Measurements from ENCODE around the gene MPO. TPM values are rescaled to one million over a fixed set of nuclear protein-coding genes. Genes with fewer than 3 reads are reported as not detected.

Gene MPO
- polyA plus RNA-seq, 1 experiment = not detected

DNA sequence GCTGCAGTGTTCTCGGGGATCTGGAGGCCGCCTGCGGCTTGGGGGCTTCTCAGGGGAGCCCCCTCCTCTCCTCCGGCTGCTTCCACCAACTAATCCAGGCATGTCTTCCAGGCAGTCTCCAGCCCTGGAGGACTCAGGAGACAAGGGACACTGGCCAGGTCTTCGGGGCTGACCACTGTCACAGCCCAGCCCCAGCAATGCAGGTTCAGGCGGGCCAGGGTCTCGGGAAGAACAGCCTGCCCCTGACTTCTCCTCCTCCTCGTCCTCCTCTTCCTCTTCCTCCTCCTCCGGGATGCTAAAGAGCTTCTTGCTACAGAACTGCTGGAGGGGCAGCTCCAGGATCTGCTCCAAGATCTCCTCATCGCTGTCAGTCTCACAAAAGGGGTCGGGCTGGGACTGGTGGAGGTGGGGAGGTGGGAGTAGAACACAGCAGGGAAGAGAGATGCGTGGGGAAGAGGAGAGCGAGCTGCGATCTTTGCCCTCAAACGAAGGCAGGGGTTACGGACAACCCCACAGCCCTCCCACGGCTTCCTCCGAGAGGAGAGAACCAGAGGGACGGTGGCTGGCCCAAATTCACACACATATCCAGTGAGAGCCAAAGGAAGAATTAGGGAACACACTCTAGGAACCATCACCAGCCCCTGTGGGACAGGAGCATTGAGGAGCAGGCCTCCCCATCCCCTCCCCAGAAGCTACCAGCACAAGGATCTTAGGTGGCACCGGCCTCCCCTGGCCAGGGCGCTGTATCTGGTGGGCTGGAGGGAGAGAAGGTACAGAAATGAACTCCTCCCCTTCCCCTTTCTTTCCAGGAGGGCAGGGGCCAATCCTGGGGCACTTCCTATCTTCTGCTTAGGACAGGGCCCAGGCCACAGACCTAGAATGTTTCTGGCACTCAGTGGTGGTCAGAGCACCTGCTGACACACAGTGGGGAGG lies 28.5 kb upstream of the MPO start:
- ChIA-PET CTCF (interaction anchor here (2.2 to 2.4 kb wide), 2 partner anchors 8 to 138 kb away, joined by 9 to 15 read pairs; no protein-coding TSS in a partner anchor), POLR2A (no interaction called here)
- no peaks in the 10 kb centered on the region for H3K27me3 ChIP-seq (ENCODE audit: control insufficient read depth, insufficient read depth, low read length)
- TF ChIP-seq, protein P1, sequence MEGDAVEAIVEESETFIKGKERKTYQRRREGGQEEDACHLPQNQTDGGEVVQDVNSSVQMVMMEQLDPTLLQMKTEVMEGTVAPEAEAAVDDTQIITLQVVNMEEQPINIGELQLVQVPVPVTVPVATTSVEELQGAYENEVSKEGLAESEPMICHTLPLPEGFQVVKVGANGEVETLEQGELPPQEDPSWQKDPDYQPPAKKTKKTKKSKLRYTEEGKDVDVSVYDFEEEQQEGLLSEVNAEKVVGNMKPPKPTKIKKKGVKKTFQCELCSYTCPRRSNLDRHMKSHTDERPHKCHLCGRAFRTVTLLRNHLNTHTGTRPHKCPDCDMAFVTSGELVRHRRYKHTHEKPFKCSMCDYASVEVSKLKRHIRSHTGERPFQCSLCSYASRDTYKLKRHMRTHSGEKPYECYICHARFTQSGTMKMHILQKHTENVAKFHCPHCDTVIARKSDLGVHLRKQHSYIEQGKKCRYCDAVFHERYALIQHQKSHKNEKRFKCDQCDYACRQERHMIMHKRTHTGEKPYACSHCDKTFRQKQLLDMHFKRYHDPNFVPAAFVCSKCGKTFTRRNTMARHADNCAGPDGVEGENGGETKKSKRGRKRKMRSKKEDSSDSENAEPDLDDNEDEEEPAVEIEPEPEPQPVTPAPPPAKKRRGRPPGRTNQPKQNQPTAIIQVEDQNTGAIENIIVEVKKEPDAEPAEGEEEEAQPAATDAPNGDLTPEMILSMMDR (IDR thresholded peaks at IDR 0.05; ENCODE audit: insufficient read depth, low read depth, low read length) = no peak
- H3K36me3 ChIP-seq (ENCODE audit: control insufficient read depth, insufficient read depth, low read length) = no peaks in the 10 kb centered on the region
- H3K4me3 ChIP-seq (ENCODE audit: low read depth, low read length) = no peak overlapping the region
- DNase-seq (ENCODE audit: low read depth) = no peak

DNA sequence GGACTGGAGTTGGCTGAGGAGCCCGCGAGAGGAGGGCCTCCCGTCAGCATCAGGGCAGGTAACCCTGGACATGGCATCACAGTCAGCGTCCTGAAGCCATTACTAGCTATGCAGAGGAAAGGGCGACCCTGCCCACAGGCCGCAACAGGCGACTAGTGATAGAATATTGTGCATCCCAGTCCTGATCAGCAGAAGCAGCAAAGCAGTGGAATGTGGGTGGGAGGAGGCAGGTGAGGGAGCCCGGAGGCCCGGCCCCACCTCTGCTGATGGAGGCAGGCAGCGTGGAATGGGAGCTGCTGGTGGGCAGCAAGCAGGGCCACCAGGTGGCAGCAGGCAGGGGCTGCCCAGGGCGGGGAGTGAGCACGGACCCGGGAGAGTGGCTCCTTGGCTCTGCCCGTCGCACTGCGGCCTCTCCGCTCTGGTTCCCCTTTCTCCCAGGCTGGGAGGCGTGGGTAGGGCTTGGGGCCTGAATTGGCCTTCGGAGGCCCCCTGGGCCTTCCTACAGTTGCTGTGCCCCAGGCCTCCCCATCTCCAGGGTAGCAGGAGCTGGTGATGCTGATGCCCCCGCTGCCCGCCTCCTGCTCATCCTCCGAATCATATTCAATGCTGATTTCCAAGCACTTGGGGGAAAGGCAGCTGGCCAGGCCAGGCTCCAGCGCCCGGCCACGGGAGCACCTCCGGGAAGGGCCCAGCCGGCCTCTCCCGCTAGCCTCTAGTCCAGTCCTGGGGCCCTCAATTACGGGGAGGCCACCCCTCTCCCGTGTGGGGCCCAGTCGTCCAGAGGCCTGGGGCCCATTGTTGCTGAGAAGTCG lies 27.6 kb upstream of the MPO start:
- POLR2A ChIA-PET = no interaction called here

DNA sequence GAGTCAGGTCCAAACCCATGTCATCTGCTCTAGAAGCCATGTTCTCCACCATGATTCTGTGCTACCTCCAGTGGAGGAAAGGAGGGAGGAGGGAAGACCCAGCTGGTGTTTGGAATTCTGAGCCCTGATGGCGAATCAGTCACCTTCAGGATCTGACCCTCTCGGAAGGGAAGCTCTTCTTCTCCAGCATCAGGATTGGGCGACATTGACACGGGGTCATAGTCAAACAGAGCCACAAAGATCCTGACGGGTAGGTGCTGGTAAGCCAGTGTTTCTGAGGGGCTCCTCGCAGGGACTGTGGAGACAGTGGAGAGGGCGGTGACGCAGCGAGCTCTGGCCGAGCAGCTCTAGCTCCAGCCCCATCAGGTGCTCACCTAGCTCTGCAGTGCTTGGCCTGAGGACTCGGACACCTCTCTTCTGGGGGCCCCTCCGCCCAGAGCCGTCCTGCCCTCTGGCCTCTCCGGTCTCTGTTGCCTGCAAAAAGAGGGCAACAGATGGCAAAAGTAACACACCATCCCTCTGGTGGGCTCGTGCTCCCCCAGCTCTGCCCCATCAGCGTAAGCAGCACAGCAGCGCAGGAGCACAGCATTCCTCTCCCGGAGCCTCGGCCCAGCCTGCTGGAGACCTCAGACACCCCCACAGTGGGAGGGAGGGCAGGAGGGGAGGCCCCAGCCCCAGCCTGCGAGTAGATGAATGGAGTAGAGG lies 26.9 kb upstream of the MPO start:
- Histone ChIP-seq H3K27me3 (ENCODE audit: control insufficient read depth, insufficient read depth, low read length) (no peaks in the 10 kb centered on the region), H3K4me3 (ENCODE audit: low read depth, low read length) (no peak overlapping the region), H3K36me3 (ENCODE audit: control insufficient read depth, insufficient read depth, low read length) (no peaks in the 10 kb centered on the region)
- ChIA-PET CTCF (interaction anchor here (0.9 to 2.4 kb wide), 4 partner anchors 9 to 140 kb away, joined by 3 to 15 read pairs (median 6); no protein-coding TSS in a partner anchor), POLR2A (no interaction called here)
- TF ChIP-seq, protein P1 (IDR thresholded peaks at IDR 0.05; ENCODE audit: insufficient read depth, low read depth, low read length) = no peak
- DNase-seq (ENCODE audit: low read depth) = no peak

More for the DNA sequence above, 27.6 kb upstream of the MPO start:
- no peak for DNase-seq (ENCODE audit: low read depth)
- Histone ChIP-seq H3K4me3 (ENCODE audit: low read depth, low read length) (no peak overlapping the region), H3K36me3 (ENCODE audit: control insufficient read depth, insufficient read depth, low read length) (no peaks in the 10 kb centered on the region), H3K27me3 (ENCODE audit: control insufficient read depth, insufficient read depth, low read length) (no peaks in the 10 kb centered on the region)
- TF ChIP-seq, protein P1 (IDR thresholded peaks at IDR 0.05; ENCODE audit: insufficient read depth, low read depth, low read length) = peak; percentile 36
- CTCF ChIA-PET = interaction anchor here (0.9 to 2.4 kb wide), 4 partner anchors 9 to 139 kb away, joined by 3 to 15 read pairs (median 6); no protein-coding TSS in a partner anchor

DNA sequence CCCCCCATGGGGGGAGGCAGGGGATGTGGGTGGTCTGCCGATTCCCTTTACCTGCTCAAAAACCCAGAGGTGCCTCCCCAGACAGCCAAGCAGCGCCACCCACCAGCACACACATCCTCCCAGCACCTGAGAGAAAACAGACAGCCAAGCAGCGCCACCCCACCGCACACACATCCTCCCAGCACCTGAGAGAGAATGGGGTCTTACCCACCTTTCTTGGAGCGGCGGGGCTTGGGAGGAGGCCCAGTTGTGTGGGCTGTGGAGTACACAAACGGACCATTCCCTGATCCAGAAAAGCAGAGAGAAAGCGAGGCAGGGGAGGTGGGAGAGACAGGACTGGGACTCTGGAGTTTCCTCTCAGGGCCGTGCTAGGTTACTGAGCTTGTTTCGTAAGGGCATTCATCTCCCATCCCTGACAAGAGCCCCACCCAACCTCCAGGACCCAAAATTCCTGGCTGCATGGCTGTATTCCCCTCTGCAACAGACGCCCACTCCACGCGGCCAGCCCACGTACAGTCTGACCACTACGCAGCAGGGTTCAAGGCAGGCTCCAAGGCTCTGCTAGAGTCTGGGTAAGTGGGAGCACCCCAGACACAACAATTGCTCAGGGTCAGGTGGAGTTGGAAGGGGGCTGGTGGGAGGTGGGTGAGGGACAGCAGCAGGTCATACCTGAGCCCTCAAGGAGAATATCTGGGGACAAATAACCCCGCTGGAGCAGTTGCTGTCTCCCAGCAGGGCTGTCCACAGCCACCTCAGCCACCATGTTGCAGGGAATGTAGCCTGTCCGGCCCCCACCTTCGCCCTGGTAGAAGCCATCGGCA lies 25.6 kb upstream of the MPO start:
- POLR2A ChIA-PET = no interaction called here
- DNase-seq (ENCODE audit: low read depth) = no peak
- Histone ChIP-seq H3K36me3 (ENCODE audit: control insufficient read depth, insufficient read depth, low read length) (no peaks in the 10 kb centered on the region), H3K27me3 (ENCODE audit: control insufficient read depth, insufficient read depth, low read length) (no peaks in the 10 kb centered on the region), H3K4me3 (ENCODE audit: low read depth, low read length) (no peak overlapping the region)
- TF ChIP-seq, protein P1 (IDR thresholded peaks at IDR 0.05; ENCODE audit: insufficient read depth, low read depth, low read length) = no peak
- CTCF ChIA-PET = interaction anchor here (2.6 to 4.9 kb wide), 4 partner anchors 7 to 141 kb away, joined by 9 to 25 read pairs (median 24); partner anchors contain the start of gene RNF43
